GM12874 (cell line): ENCODE results near the gene REEP5.

ENCODE experiments used
- CTCF ChIP-seq: IDR thresholded peaks from 2 replicates; pipeline ENCODE4 v1.5.1; 2011; ENCODE audit warnings: low read depth, mild to moderate bottlenecking, control low read depth, low read length, moderate library complexity; ENCODE audit not compliant: insufficient read depth

REEP5 gene

GRCh38 chr5:112921833-112922817 is at the start of gene REEP5:
TSS of gene REEP5 (minus strand) at chr5:112922227. CDS start at chr5:112922190, 37 bp downstream.
- peak; percentile 84 for TF ChIP-seq CTCF

GRCh38 chr5:112971276-112971675 is 49.2 kb upstream of the REEP5 start:
- TF ChIP-seq CTCF: no peak

- no peak for TF ChIP-seq CTCF
Observed at GRCh38 chr5:112968411-112969106, 46.5 kb upstream of the REEP5 start.

GRCh38 chr5:112967520-112968083 is 45.6 kb upstream of the REEP5 start:
- no peak for TF ChIP-seq CTCF

GRCh38 chr5:112965733-112966306 is 43.8 kb upstream of the REEP5 start:
- TF ChIP-seq CTCF: no peak

- no peak for TF ChIP-seq CTCF
Observed at GRCh38 chr5:112960863-112961504, 39.0 kb upstream of the REEP5 start.
